Bronchial epithelial cell (primary cell): ENCODE measurements around the gene MRGPRX3. TPM values are rescaled to one million over a fixed set of nuclear protein-coding genes. Genes with fewer than 3 reads are reported as not detected.

Experiments used
- DNase-seq: peaks from one replicate; pipeline ENCODE4 v3.0.0-alpha.2; 2010; ENCODE audit warnings: low read depth
- FAIRE-seq: peaks from 2 replicates; lab custom pipeline; 2011; peaks lifted over from hg19 to GRCh38; lab: Jason Lieb, UNC
- H3K27me3 ChIP-seq: 2 replicates; pipeline ENCODE4 v1.5.1; 2011; ENCODE audit warnings: low read length; ENCODE audit not compliant: control insufficient read depth, insufficient read depth
- H3K36me3 ChIP-seq: 2 replicates; pipeline ENCODE4 v1.5.1; 2011; ENCODE audit warnings: low read length; ENCODE audit not compliant: control insufficient read depth, insufficient read depth
- H3K4me3 ChIP-seq: 2 replicates; pipeline ENCODE4 v1.5.1; 2011; ENCODE audit warnings: mild to moderate bottlenecking, low read depth, low read length, control low read depth
- CTCF ChIP-seq: IDR thresholded peaks from 2 replicates; pipeline ENCODE4 v1.5.1; 2011; ENCODE audit warnings: mild to moderate bottlenecking, moderate library complexity, low read length, control low read depth, inconsistent platforms; ENCODE audit not compliant: insufficient read depth, severe bottlenecking
- total RNA-seq: library from RNA; depleted of rRNA; stranded (reverse); fragments of >200 nt; gene quantifications from 2 replicates; pipeline ENCODE4 v1.2.1, GENCODE V29; 2014

Gene MRGPRX3
- total RNA-seq, 1 donor from 2014 or later, result not detected

GRCh38 chr11:18171377-18172000 lies 39.1 kb downstream of the MRGPRX3 start:
- TF ChIP-seq CTCF, result peak; percentile 74
- DNase-seq (peak; percentile 31), FAIRE-seq (no peak)

GRCh38 chr11:18172666-18173065 lies 40.3 kb downstream of the MRGPRX3 start, which contains the start of gene MRGPRX4:
Gene MRGPRX4 (plus strand): TSS chr11:18172837. CDS start chr11:18173257, 420 bp downstream.
- H3K4me3 ChIP-seq, result no peak within 1 kb of the TSS
- peaks cover 2% of the 10 kb centered on the region for H3K27me3 ChIP-seq
- no peak for TF ChIP-seq CTCF
- no peaks in the 10 kb centered on the region for H3K36me3 ChIP-seq
- DNase-seq (no peak), FAIRE-seq (no peak)

More at GRCh38 chr11:18171377-18172000, 39.1 kb downstream of the MRGPRX3 start:
- no peak overlapping the region for H3K4me3 ChIP-seq
- H3K27me3 ChIP-seq, result peaks cover 2% of the 10 kb centered on the region
- no peaks in the 10 kb centered on the region for H3K36me3 ChIP-seq

GRCh38 chr11:18173225-18173866 lies 41.0 kb downstream of the MRGPRX3 start:
- FAIRE-seq (no peak), DNase-seq (no peak)
- H3K27me3 ChIP-seq, result peaks cover 2% of the 10 kb centered on the region
- no peak overlapping the region for H3K4me3 ChIP-seq
- no peak for TF ChIP-seq CTCF
- H3K36me3 ChIP-seq, result no peaks in the 10 kb centered on the region

Other genes with a start within 250 kb of the MRGPRX3 start
- 29.2 and 31.1 TPM in 2 replicates for gene SERGEF, start 119.5 kb upstream of the MRGPRX3 start, total RNA-seq
- gene TPH1, start 86.3 kb upstream of the MRGPRX3 start, total RNA-seq, result under 0.01 and 0.26 TPM in 2 replicates
- gene SAAL1, start 26.5 kb upstream of the MRGPRX3 start, total RNA-seq, result 10.6 and 15.8 TPM in 2 replicates
- gene MRGPRX4, start 40.3 kb downstream of the MRGPRX3 start, total RNA-seq, result not detected in 2 replicates
- gene SAA4, start 104.2 kb downstream of the MRGPRX3 start, total RNA-seq, result not detected in 2 replicates
- 1.9 TPM in 1 of 2 replicates, not detected in the other for gene SAA2, start 116.1 kb downstream of the MRGPRX3 start, total RNA-seq
- gene SAA1, start 133.7 kb downstream of the MRGPRX3 start, total RNA-seq, result 1.6 and 4.7 TPM in 2 replicates
- 39.0 and 58.9 TPM in 2 replicates for gene HPS5, start 189.6 kb downstream of the MRGPRX3 start, total RNA-seq
- 56.3 and 79.8 TPM in 2 replicates for gene GTF2H1, start 190.0 kb downstream of the MRGPRX3 start, total RNA-seq